Measurements from ENCODE around the gene LDLRAD3. TPM values are rescaled to one million over a fixed set of nuclear protein-coding genes. Genes with fewer than 3 reads are reported as not detected.

The LDLRAD3 gene
- total RNA-seq, 1 donor from 2014 or later: 0.98 TPM

DNA sequence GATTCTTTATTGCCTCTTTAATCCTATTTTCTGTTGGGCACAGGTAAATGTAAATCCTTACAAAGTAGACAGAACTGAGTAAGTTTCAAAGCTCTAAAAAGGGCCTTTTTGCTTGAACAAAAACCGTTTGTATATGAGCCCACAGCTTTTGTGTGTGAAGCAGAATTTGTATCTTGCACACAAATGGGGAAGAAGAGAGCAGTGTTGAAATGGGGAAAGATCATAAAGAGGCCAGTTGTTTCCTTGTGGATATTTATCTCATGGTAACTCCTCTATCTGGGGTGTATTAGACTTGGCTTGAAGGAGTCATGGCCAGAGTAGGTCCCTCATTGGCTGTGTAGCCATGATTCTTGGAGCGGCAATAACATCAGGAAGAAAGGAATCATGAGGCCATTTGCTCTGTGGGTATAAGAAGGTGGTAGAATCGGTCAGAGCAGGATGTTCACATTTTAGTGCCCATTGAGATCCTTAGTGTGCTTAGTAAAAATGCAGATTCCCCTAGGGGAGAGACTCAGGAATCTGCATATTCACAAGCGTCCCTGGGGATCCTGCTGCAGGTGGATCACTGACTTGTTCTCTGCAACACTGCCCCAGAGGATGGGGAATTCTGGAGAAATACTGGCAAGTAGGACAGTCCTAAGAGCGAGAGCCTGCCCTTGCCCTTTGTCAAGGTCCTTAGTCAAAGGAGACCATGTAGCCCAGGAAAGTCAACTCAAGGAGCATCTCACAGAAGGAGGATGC is 126.5 kb downstream of the LDLRAD3 start:
- ATAC-seq: no peak
- DNase-seq (ENCODE audit: low spot score): no peak

DNA sequence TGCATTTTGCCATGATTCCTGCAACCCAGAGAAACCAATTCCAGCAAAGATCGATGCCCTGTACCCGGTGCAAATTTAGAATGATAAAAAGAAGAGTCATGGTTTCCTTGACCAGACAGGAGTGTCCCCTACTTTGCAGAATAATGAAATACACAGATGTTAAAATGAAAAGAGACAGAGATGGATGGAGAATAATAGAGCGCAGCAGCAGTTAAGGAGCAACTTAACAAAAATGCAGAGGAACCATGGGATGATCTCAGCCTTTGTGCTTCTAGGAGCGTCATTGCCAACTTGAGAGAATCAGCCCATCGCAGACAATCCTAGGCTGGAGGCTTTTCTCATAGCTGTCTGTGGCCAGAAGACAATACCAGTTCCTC is 127.1 kb downstream of the LDLRAD3 start:
- DNase-seq (ENCODE audit: low spot score): no peak
- ATAC-seq: no peak

DNA sequence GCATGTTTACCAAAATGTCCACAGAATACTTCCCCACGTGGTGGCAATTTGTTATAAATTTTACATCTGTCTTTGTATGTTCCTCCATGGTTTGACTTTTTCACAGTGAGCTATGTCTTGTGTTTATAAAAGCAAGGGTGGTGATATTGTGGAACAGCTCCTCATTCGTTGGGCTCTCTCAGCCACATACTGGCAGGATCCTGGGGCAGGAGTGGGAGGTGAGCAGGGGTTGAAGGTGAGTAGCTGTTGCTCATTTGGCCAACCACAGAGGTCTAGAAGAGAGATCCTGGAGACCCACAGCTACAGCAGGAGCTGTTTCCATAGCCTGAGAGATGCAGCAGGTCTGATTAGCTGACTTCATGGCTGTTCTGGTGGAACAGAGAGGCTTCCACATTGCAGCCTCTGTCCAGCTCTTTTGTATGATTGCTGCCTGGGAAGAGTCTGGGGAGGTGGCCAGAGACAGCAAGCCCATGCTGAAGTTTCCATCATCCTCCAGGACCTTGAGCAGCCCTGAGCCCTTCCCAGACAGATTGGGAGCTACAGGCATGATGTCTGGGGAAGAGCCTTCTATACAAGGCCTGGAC is 128.1 kb downstream of the LDLRAD3 start:
- no peak for DNase-seq (ENCODE audit: low spot score)
- no peak for ATAC-seq

DNA sequence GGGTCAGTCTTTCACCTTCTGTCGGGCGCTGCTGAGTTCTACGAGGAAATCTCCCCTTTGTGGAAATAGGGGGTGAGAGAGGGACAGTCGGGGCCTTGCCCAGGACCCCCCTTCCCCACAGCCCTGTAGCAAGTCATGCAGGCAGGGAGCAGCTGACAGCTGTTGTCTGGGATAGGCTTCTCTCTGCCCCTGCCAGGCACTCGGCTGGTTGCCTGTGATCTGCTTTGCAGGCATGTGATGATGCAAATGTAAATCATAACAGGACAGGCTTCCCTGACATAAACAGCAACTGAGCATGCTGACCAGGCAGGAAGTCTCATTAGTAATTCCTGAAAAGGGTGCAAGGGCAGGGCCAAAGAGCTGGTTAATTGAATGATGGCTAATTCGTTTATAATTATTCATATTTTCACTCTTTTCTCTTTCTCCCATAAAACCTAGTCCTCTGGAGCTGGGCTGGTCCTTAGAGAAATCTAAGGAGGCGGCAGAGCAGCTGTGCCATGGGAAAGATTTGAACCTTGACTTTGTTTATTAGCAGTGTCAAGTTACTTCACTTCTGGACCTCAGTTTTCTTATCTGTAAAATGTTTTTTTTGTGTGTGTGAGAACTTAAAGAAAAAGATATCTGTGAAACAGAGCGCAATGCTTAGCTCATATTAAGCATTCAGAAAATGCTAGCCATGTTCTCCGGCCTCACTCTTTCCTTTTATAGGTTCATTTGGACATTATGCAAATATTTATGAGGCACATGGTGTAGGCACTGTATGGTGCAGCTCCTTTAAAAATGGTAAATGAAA is 129.7 kb downstream of the LDLRAD3 start:
- no peak for DNase-seq (ENCODE audit: low spot score)
- ATAC-seq: peak; percentile 46

DNA sequence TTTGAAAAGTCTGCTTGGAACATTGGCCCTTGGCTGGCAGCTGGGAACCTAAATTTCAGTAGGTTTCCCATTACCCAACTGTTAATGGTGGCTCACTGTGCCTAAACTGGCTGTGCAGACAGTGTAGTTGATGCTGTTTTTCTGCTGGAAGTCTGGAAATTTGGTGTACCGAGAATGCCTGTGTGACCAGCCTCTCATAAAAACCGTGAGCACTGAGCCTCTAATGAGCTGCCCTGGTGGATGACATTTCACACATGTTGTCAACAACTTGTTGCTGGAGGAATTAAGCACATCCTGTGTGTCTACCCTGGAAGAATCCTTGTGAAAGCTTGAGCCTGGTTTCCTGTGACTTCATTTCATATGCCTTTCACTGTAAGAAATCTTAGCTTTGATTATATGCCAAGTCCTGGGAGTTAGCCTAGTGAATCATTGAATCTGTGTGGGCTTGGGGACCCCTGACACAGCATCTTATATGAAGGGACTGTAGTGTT is 131.1 kb downstream of the LDLRAD3 start:
- DNase-seq (ENCODE audit: low spot score) (no peak), ATAC-seq (no peak)

DNA sequence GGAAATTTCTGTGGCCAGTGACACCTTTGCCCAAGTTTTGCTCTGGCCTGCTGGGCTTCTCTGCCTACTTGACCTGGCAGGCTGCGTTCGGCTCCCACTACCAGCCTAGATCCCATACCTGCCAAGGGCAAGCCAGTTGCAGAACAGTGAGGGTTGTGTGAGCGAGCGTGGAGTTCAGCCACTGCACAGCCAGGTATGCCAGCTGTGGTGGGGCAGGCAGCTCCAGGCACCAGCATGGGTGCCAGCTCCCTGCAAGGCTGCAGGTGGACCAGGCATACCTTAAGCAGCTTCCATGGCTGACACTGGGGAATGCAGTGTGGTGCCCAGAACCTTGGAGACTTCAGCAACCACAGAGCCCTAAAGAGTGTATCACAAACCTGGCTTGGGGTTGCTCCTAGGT is 133.5 kb downstream of the LDLRAD3 start:
- ATAC-seq: no peak
- DNase-seq (ENCODE audit: low spot score): no peak

DNA sequence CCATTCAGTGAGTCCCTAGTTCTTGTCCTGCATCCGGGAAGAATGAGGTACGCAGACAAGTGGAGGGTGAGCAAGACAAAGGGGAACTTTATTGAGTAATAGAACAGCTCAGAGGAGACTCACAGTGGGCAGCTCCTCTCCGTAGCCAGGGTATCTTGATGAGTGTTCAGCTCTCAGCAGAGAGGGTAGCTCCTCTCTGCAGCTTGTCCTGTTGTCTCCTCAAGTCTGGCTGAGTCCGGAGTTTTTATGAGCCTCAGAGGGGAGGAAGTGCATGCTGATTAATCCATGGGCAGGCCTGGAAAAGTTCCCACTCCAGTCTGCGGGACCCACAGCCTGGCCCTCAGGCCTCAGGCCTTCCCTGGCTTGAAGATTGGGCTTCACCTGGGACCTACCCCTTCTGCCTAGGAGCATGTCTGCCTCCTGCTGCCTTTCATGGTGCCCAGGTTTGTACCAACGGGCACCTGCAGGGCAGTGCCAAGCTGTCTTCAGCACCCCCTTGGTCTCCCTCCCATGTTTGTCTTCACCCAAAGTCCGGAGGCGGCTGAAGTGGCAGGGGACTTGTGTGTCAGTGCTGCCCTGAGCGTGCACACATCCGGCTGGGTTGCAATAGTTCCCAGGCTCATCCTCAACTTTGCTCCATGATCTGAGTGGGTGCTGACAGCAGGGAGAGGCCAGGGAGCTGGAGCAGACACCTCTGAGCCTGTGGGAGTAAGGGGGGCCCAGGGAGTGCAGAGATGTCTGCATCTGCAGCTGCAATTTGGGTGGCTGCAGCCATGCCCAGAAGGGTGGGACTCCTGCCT is 134.2 kb downstream of the LDLRAD3 start:
- no peak for ATAC-seq
- DNase-seq (ENCODE audit: low spot score): no peak

DNA sequence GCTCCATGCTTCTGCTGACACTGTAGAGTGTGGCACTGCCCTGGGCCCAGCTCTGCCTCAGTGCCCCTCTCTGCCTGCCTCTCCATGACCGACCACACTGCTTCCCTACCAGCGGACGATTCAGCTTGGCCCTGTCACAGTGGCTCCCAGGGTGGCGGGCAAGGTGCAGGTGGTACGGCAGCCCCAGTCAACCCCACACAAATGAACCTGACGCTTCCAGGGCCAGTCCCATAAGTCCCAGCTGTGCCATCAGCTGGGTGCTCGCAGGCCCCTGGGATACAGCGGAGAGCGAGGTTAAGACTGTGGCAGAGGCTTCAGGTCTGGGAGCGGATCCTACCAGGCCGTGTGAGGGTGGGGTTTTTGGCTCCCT is 134.8 kb downstream of the LDLRAD3 start:
- ATAC-seq (no peak), DNase-seq (ENCODE audit: low spot score) (no peak)

DNA sequence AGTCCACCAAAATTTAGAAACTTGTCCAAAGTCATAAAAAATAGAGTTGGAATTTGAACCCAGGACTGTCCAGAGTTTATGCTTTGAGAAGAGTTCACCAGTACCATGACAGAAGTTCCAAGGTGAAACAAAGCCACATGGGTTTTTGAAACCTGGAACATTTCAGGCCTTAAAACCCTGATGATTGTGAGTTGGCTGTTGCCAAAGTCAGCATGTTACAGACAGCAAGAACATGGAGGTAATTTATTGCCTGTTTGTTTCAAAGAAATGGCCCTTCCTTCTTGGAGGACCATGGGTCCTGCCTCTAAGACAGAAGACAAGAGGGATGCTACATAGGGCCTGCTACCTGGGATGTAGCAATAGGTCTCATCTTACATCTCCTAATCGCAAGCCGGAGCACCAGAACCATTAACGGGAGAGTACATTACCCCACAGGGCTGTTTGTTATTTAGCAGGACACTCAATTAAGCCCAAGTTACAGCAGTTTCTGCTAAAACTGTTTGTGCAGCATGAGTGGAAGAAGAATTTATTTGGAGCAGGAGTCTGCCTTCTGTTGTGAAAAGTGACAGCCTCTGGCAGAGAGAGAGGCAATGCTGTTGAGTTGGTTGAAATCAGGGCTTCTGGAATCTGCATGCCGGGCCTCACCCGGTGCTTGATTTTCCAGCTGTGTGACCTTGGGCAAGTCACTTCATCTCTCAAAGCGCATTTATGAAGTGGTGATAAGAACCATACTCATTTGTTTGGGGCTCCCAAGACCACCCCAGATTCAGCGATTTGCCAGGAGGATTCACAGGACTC is 136.2 kb downstream of the LDLRAD3 start:
- ATAC-seq (no peak), DNase-seq (ENCODE audit: low spot score) (no peak)

DNA sequence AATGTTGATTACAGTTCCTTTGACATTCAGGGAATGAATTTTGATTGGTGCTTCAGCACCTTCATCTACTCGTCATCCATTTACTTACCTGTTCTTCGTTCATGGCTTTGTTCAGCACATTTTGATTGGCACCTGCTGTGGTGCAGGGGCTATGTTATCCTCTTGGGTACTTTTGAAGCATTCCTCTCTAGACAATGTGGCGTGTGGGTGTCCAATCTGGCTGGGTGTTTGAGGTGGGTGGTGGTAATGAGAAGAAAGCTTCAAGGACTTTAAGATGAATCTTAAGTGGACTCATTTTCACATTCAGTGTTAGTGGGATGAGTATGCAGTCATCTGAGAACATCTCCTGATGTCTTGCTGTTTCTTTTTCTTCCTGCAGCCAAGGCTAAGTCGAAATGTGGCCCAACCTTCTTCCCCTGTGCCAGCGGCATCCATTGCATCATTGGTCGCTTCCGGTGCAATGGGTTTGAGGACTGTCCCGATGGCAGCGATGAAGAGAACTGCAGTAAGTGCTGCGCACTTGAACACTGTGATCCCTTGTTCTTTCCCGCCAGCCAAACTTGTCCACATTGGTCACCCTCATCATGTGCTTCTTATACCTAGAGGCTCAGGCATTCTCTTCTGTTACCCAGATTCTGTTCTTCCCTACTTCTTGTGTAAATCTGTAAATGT is 137.5 kb downstream of the LDLRAD3 start:
- DNase-seq (ENCODE audit: low spot score) (no peak), ATAC-seq (no peak)

DNA sequence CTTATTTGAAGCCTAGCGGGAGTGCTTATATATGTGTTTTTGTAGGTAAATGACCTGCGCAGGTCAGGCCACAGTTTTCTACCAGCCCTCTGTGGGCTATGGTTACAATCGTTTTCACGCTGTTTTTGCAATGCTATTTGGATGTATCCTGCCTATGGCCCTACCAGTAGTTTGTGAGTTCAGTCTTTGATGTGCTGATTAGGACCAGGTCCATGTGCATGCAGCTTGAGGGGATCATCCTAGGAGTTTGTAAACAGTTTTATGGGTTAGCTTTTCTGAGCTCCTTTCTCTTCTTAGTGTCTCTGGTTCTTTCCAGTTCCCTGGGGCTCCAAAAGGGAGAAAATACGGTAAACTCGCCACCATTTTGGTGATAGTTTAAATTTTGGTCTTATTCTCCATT is 142.5 kb downstream of the LDLRAD3 start:
- no peak for DNase-seq (ENCODE audit: low spot score)
- no peak for ATAC-seq

DNA sequence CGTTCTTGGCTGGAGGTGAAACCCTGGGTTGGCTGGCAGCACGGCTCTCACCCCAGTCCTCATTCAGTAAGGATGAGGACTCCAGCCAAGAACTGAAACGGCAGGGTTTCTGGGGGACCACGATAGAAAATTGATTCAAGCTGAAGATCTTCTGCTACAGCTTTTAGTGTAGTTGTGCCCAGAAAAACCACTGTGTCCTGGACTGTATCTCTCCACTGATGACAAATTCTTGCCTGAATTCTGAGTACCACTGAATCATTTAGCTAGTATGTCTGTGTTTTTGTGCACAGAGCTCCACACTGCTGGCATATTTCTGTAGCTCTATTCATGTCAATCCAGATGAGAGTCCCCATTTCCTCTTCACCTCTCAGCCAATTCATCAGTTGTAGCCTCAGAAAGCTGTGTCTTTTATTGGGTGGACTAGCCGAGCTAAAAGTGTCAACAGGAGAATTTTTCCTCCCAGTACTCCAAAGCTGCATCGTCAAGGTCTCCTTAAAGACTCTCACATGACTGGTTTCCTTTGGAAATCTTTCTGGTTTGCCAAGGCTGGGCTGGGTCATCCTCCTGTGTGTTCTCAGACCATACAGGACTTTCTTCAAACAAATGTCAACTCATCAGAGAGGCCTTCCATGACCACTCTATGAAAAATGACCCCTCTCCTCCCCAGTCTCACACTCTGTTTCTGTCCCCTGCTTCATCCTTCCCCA is 144.6 kb downstream of the LDLRAD3 start:
- ATAC-seq (no peak), DNase-seq (ENCODE audit: low spot score) (no peak)

DNA sequence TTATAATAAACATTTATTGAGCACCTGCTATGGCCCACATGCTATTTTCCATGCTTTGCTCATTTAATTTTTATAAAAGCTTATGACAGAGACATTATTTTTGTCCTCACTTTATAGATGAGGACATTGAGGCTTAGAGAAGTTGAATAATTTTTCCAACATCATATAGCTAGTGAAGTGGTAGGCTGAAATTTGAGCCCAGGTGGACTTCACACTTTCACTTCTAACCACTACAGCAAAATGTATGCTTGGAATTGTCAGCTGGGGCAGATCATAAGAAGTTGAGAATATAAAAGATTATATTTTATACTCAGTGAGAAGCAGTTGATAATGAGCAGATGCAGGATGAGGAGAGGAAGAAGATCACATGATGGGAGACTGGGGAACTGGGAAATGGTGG is 146.1 kb downstream of the LDLRAD3 start:
- no peak for DNase-seq (ENCODE audit: low spot score)
- ATAC-seq: no peak

DNA sequence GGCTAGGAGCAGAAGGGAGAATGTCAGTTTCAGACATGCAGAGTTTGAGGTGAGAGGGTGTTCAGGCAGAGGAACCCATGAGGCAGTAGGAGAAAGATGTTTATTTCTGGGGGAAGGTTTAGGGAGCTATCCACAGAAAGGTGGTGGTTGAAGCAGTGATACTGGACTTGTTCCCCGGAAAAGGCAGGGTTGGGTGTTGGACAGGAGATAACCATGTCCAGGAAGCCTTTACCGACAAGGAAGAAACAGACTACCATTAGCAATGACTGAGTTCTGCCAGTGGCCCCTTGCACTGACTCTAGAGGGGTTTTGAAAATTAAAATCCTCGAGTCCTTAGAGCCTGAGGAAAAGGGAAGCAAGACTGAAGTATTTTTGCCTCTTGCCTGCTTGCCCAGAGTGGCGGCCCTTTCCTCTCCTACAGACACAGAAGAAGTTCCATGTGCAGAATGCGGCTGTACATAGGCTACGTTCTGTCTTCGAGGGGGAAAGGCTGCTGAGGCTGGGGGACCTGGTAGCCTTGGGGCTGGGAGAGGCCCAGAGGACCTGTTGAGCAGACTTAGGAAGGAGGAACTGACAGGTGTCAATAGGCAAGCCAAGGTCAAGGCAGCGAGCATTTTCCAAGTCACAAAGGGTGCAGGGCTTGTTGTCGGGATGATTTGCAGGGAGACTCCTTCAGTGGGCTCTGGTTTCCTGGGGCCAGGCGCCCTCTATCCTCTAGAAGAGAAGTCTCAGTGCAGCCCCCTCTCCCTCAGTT is 146.7 kb downstream of the LDLRAD3 start:
- no peak for ATAC-seq

DNA sequence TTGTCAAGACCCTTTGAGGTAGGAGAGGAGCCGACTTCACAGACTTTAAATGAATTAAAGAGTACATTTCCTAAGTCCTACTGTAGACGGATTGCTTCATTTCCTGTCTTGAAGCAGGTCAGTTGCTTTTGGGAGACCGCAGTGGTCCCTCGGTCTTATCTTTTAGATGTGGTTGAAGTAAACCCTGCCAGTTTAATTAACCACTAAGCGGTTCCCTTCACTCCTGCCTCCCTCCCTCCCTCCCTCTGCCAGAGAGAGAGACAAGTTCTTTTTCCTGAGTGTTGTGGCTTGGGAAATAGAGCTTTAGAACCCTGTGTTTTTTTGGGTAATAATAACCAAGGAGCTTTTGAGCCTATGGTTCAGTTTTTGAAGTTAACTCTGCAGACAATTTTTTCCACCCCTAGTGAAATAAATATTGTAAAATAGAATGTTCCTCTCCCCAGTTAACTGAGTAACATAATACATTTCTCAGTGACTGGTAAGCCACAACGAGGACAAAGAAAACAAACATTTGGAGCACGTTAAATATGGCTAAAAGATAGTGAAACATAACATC is 147.5 kb downstream of the LDLRAD3 start:
- DNase-seq (ENCODE audit: low spot score): no peak

More for the DNA sequence above, 146.7 kb downstream of the LDLRAD3 start:
- DNase-seq (ENCODE audit: low spot score): no peak

DNA sequence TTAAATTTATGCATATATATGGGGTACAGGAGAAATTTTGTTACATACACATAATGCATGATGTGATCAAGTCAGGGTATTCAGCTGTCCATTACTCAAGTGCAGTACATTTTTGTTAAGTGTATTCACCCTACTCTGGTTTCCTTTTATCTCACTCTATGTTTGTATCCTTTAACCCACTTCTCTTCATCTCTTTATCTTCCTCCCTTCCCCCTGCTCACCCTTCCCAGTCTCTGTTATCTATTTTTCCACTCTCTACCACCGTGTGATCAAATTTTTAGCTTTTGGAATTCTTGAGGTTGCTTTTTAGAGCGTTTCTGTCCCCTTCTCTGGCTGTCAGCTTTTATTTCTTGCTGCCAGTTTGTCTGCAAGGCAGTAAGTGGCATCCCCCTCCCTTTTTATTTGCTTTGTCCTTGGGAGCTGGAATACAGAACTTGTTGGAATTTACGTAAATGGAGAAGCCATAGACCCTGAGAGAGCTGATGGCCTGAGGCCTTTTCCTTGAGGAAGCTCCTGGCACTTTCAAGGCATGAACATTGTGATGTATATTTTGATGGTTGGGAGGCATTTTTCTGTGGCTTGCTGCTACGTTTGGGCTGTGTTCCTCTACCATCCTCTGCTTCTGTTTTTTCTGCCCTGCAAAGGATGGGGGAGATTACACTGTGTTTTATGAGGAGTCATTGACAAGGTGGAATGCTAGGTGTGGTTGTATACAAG is 148.6 kb downstream of the LDLRAD3 start:
- DNase-seq (ENCODE audit: low spot score) (no peak), ATAC-seq (no peak)

More for the DNA sequence above, 147.5 kb downstream of the LDLRAD3 start:
- no peak for ATAC-seq

DNA sequence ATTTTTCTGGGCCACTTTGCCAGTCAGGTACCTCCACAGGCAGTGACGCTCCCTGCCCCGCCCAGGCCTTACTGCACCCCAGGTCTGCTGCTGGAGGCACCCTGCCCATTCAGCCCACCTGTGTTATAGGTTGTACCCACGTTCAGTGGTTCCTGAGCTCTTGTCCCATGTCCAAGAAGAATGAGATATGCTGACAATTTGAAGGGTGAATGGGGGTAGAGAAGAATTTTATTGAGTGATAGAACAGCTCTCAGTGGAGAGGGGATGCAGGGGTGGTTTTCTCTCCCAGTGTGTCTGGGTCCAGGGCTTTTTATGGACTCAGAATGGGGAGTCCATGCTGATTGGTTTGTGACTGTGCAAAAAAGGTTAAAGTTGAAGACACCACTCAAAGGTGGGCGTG is 149.7 kb downstream of the LDLRAD3 start:
- ATAC-seq: no peak
- DNase-seq (ENCODE audit: low spot score): no peak

All from left lobe of liver (tissue), 2 donors.